ENCODE results near the gene NSUN4. TPM values are rescaled to one million over a fixed set of nuclear protein-coding genes. Genes with fewer than 3 reads are reported as not detected.
A peak's percentile ranks its signal among the peaks of the same experiment; 100 is the strongest.

NSUN4 gene
- total RNA-seq, 1 donor from 2014 or later, result 9.0 TPM

DNA sequence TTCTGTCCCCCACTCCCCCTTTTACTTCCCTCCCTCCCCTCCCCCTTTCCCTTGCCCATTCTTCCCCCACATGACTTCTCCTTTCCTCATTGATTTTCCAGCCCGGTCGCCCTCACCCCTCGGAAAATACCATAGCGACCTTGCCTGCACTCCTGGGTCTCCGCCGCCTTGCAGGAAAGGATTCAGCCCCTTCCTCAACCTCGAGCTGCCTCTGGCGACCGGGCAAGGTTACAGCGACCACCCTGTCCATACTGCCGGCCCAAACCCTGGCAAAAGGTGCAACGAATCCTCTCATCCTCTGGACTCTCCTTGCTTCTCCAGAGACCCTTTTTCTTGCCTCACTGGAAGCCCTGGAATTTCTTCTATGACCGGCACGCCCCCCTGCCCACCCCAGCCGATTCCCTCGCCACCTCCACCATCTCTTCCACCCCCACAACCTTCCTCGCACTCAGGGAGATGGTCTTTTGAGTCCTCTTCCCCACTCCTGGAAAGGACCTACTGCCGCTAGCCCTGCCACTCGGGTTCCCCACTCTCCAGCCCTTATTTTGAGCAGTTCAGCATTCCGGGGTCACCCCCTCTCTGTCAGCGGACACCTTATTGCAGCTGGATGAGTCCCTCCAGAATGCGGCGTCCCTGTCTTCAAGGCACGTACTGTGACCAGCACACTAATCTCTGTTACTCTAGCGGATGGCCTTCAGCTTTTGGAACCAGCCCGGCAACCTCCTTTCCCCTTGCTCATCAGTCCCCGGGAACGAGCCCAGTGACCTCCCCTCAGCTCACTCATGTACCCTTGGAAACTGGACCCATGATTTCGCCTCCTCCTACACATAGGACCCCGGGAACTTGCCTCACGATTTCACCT lies 846 bp downstream of the NSUN4 start:
- no peak for DNase-seq (ENCODE audit: low read depth)
- TF ChIP-seq, protein P1, sequence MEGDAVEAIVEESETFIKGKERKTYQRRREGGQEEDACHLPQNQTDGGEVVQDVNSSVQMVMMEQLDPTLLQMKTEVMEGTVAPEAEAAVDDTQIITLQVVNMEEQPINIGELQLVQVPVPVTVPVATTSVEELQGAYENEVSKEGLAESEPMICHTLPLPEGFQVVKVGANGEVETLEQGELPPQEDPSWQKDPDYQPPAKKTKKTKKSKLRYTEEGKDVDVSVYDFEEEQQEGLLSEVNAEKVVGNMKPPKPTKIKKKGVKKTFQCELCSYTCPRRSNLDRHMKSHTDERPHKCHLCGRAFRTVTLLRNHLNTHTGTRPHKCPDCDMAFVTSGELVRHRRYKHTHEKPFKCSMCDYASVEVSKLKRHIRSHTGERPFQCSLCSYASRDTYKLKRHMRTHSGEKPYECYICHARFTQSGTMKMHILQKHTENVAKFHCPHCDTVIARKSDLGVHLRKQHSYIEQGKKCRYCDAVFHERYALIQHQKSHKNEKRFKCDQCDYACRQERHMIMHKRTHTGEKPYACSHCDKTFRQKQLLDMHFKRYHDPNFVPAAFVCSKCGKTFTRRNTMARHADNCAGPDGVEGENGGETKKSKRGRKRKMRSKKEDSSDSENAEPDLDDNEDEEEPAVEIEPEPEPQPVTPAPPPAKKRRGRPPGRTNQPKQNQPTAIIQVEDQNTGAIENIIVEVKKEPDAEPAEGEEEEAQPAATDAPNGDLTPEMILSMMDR (IDR thresholded peaks at IDR 0.05; ENCODE audit: insufficient read depth, low read length, severe bottlenecking), result no peak
- Histone ChIP-seq H3K4me3 (ENCODE audit: low read depth, low read length) (peak overlapping the region; percentile 58), H3K27me3 (ENCODE audit: control insufficient read depth, insufficient read depth, low read length) (no peaks in the 10 kb centered on the region), H3K36me3 (ENCODE audit: control insufficient read depth, insufficient read depth, low read length) (peaks cover 15% of the 10 kb centered on the region)
- no peak for FAIRE-seq

DNA sequence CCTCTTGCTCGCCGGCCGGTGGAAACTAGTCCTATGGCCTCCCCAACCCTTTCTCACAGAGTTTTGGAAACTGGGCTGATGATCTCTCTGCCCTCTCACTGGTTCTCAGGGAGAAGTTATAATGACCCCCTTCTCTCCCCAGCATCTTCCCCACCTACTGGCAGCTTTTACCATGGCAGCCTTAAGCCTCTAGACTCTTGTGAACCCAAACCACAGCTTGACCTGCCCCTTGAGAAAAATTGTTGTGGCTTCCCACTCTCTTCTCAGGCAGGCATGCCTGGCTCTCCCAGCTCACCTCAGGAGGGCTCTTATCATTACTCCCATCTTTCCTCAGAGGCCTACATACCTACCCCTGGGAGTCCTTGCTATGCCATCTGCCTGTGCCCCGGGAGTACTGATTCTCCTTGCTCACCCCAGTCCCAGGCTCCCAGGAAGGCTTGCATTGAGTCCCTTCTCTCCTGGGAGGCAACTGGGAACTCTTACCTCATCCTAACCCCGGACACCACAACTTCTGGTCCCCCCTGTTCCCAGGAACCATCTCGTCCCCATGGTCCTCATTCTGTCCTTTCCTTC lies 1.6 kb downstream of the NSUN4 start:
- H3K36me3 ChIP-seq (ENCODE audit: control insufficient read depth, insufficient read depth, low read length), result peaks cover 17% of the 10 kb centered on the region
- no peak for FAIRE-seq
- TF ChIP-seq, protein P1 (IDR thresholded peaks at IDR 0.05; ENCODE audit: insufficient read depth, low read length, severe bottlenecking), result peak; percentile 21
- no peak overlapping the region for H3K4me3 ChIP-seq (ENCODE audit: low read depth, low read length)
- H3K27me3 ChIP-seq (ENCODE audit: control insufficient read depth, insufficient read depth, low read length), result no peaks in the 10 kb centered on the region
- no peak for DNase-seq (ENCODE audit: low read depth)

DNA sequence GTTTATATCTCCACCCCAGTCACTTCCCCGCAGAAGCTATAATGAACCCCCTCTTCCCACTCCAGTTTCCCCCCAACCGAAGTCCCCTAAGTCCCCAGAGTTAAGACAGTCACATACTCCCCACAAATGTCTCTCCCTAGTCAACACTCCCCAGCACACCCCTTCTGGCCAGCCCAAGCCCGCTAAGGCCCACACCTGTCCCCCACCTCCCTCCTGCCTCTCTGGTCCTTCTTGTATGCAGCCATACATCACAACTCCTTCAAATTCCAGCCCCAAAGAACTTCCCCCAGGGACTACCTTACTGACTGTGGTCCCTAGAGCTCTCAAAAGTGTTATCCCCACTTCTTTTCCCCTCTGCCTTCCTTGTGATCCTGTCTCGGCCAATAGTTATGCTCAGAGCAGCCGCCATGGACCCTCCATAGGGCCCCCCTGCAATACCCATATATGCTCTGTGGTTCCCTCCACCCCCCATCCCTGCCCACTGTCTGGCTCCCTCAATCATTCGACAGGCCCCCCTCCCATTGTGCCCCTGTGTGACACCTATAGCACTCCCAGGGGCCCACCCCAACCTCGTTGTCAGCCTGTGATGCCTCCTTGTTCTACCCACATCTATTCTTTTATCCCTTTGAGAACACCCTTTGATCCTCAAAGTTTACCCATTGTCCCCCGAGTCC lies 2.2 kb downstream of the NSUN4 start:
- FAIRE-seq, result peak; percentile 23
- no peaks in the 10 kb centered on the region for H3K27me3 ChIP-seq (ENCODE audit: control insufficient read depth, insufficient read depth, low read length)
- no peak overlapping the region for H3K4me3 ChIP-seq (ENCODE audit: low read depth, low read length)
- TF ChIP-seq, protein P1 (IDR thresholded peaks at IDR 0.05; ENCODE audit: insufficient read depth, low read length, severe bottlenecking), result no peak
- DNase-seq (ENCODE audit: low read depth), result no peak
- H3K36me3 ChIP-seq (ENCODE audit: control insufficient read depth, insufficient read depth, low read length), result peaks cover 17% of the 10 kb centered on the region

DNA sequence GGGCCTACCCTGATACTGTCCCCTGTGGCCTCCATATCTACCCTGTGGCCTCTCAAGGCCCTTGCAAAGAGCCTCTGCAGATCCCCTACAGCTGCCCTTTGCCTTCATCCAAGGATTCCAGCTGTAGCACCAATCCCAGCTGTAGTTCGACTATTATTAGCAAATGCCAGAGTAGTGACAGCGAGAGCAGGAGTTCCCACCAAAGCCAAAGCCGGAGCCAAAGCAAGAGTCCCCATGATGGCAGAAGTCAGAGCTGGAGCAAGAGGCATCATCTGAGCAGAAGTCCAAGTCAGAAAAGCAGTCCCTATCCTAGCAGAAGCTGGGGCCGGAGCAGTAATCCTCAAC lies 2.7 kb downstream of the NSUN4 start:
- no peak for FAIRE-seq
- DNase-seq (ENCODE audit: low read depth), result no peak
- Histone ChIP-seq H3K27me3 (ENCODE audit: control insufficient read depth, insufficient read depth, low read length) (no peaks in the 10 kb centered on the region), H3K4me3 (ENCODE audit: low read depth, low read length) (no peak overlapping the region), H3K36me3 (ENCODE audit: control insufficient read depth, insufficient read depth, low read length) (peaks cover 17% of the 10 kb centered on the region)
- TF ChIP-seq, protein P1 (IDR thresholded peaks at IDR 0.05; ENCODE audit: insufficient read depth, low read length, severe bottlenecking), result no peak

DNA sequence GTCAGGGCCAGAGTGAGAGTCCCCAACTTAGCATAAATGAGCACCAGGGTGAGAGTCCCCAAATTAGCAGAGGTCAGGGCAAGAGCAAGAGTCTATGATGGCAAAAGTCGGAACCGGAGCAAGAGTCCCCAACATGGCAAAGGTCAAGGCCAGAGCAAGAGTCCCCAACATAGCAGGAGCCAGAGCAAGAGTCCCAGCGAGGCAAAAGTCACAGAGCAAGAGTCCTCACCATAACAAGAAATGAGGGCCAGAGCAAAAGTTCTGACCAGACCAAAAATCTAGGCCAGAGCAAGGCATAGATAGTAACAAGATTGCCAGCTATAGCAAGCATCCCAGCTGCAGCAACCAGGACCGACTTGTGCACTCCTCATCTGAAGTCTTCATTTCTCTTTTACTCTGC lies 3.1 kb downstream of the NSUN4 start:
- peaks cover 17% of the 10 kb centered on the region for H3K36me3 ChIP-seq (ENCODE audit: control insufficient read depth, insufficient read depth, low read length)
- DNase-seq (ENCODE audit: low read depth) (no peak), FAIRE-seq (no peak)

More for the DNA sequence above, 3.1 kb downstream of the NSUN4 start:
- H3K4me3 ChIP-seq (ENCODE audit: low read depth, low read length), result no peak overlapping the region
- TF ChIP-seq, protein P1 (IDR thresholded peaks at IDR 0.05; ENCODE audit: insufficient read depth, low read length, severe bottlenecking), result no peak
- H3K27me3 ChIP-seq (ENCODE audit: control insufficient read depth, insufficient read depth, low read length), result no peaks in the 10 kb centered on the region
